ENCODE data around the gene AQP3. TPM values are rescaled to one million over a fixed set of nuclear protein-coding genes. Genes with fewer than 3 reads are reported as not detected.
"Not testable (repeated sequence)": the region's sequence is repeated elsewhere in the genome, so short reads cannot be mapped to it uniquely, and the experiment has no call there.

Gene AQP3
- total RNA-seq, 2 experiments from 2014 or later, result 99.8 to 106 TPM

DNA sequence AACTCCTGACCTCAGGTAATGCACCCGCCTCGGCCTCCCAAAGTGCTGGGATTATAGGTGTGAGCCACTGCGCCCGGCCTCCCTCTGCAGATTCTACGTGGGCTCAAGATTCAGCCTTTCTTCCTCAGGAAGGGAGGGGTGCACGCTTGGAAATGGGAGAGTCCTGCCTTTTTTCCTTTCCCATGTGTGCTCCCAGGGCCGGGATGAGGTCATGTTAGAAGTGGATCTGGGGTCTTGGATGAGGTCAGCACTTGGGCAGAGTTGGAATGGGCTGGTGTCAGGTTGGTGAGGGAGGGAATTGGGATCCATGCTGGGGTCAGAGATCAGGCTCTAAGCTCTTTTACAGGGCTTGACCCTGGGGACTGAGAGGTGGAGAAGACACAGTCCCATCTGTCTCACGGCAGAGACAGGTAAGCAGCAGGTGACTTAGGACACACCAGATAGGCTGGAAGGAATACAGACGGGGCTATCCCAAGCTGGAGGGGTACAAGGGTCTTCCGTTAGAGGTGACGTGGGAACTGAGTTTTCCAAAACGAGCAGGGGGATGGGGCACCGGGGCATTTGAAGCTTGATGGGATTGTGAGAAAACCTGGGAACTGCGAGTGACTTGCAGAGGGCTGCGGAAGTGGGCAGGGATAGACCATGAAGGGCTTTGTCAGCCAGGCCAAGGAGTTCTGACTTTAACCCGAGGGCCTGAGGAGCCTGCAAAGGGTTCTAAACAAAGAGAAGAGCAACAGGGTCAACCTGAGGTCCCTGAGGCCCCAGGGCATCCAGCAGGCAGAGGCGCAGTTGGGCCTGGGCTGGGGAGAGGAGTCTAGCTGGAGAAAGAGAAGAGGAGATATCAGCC is 43.2 kb downstream of the AQP3 start:
- POLR2A ChIA-PET, result interaction anchor here (0.9 to 3.4 kb wide), 7 partner anchors 11 to 69 kb away, joined by 3 to 24 read pairs (median 6); partner anchors contain the start of genes AQP3 and NOL6

DNA sequence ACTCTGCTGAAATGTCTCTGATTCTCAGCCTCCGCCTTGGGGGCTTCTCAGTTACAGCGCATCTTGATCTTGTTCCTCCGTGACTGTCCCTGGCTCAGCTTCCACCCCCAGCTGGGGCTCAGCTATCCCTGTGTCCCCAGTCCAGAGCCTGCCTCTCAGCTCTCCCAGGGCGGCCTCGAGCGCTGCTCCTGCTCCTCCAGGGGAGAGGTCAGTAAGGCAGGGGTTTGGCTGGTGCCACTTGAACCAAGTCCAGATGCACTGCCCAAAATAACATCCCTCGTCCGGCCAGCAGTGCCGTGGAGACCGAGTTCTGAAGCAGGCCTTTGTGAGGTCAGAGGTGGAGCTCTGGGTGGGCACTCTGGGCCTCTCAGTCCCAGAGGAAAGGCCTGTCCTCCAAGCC is 45.0 kb downstream of the AQP3 start, which contains the start of gene AQP7:
Gene AQP7, minus strand, starts transcription at position 198 of the 400 bp plus-strand sequence. CDS start 1,306 bp downstream, outside the sequence.
- intact Hi-C loops (cut with DNase I, micrococcal nuclease), result loop anchor here (2.0 to 5.0 kb wide), 3 partner anchors 72 to 220 kb away; no protein-coding TSS in a partner anchor
- ATAC-seq (ENCODE audit: poor library complexity); H3K27ac ChIP-seq (ENCODE audit: low read depth in 1 of 2, low read length in 2 of 2); H3K27me3 ChIP-seq (ENCODE audit: control insufficient read depth in 1 of 2, insufficient read depth in 2 of 2, low read length in 2 of 2); H3K36me3 Mint-ChIP-seq (ENCODE audit: low read depth); DNase-seq; H3K36me3 ChIP-seq (ENCODE audit: insufficient read depth, low read length); H3K9me3 Mint-ChIP-seq; H3K27ac Mint-ChIP-seq; H3K4me1 Mint-ChIP-seq (ENCODE audit: low read depth); H3K4me3 Mint-ChIP-seq; H3K4me3 ChIP-seq (ENCODE audit: low read length); H3K9me3 ChIP-seq (ENCODE audit: control insufficient read depth in 1 of 2, insufficient read depth in 1 of 2, low read length in 2 of 2); H3K27me3 Mint-ChIP-seq: not testable (repeated sequence)
- POLR2A ChIA-PET, result interaction anchor here (1.6 kb wide), 1 partner anchor 64 kb away, joined by 11 read pairs; no protein-coding TSS in a partner anchor
- peaks cover 14% of the 10 kb centered on the region for H3K4me1 ChIP-seq (ENCODE audit: insufficient read depth, low read length)
- CTCF ChIA-PET, result interaction anchor here (1.4 to 2.2 kb wide), 2 partner anchors 12 to 57 kb away, joined by 3 to 25 read pairs; no protein-coding TSS in a partner anchor

More for the DNA sequence above, 43.2 kb downstream of the AQP3 start:
- Mint-ChIP-seq H3K4me3 (no peak overlapping the region), H3K4me1 (ENCODE audit: low read depth) (peaks cover 6% of the 10 kb centered on the region), H3K27me3 (no peaks in the 10 kb centered on the region), H3K36me3 (ENCODE audit: low read depth) (no peaks in the 10 kb centered on the region), H3K9me3 (no peaks in the 10 kb centered on the region), H3K27ac (peak overlapping the region; percentile 45)
- TF ChIP-seq, protein P1, sequence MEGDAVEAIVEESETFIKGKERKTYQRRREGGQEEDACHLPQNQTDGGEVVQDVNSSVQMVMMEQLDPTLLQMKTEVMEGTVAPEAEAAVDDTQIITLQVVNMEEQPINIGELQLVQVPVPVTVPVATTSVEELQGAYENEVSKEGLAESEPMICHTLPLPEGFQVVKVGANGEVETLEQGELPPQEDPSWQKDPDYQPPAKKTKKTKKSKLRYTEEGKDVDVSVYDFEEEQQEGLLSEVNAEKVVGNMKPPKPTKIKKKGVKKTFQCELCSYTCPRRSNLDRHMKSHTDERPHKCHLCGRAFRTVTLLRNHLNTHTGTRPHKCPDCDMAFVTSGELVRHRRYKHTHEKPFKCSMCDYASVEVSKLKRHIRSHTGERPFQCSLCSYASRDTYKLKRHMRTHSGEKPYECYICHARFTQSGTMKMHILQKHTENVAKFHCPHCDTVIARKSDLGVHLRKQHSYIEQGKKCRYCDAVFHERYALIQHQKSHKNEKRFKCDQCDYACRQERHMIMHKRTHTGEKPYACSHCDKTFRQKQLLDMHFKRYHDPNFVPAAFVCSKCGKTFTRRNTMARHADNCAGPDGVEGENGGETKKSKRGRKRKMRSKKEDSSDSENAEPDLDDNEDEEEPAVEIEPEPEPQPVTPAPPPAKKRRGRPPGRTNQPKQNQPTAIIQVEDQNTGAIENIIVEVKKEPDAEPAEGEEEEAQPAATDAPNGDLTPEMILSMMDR (IDR thresholded peaks at IDR 0.05), result no peak
- H3K4me1 ChIP-seq (ENCODE audit: insufficient read depth, low read length), result peaks cover 14% of the 10 kb centered on the region
- H3K27me3 ChIP-seq (ENCODE audit: control insufficient read depth in 1 of 2, insufficient read depth in 2 of 2, low read length in 2 of 2), result no peaks in the 10 kb centered on the region
- no peaks in the 10 kb centered on the region for H3K36me3 ChIP-seq (ENCODE audit: insufficient read depth, low read length)
- ATAC-seq (ENCODE audit: poor library complexity) (no peak), DNase-seq (no peak)
- H3K9me3 ChIP-seq (ENCODE audit: control insufficient read depth in 1 of 2, insufficient read depth in 1 of 2, low read length in 2 of 2), result no peaks in the 10 kb centered on the region
- CTCF ChIA-PET, result interaction anchor here (0.9 to 3.4 kb wide), 10 partner anchors 10 to 113 kb away, joined by 3 to 36 read pairs (median 4); partner anchors contain the start of genes AQP3 and NOL6
- H3K27ac ChIP-seq (ENCODE audit: low read depth in 1 of 2, low read length in 2 of 2), result no peak overlapping the region
- H3K4me3 ChIP-seq (ENCODE audit: low read length), result no peak overlapping the region
- intact Hi-C loops (cut with DNase I, micrococcal nuclease), result loop anchor here (1.0 to 5.0 kb wide), 5 partner anchors 11 to 218 kb away; no protein-coding TSS in a partner anchor

DNA sequence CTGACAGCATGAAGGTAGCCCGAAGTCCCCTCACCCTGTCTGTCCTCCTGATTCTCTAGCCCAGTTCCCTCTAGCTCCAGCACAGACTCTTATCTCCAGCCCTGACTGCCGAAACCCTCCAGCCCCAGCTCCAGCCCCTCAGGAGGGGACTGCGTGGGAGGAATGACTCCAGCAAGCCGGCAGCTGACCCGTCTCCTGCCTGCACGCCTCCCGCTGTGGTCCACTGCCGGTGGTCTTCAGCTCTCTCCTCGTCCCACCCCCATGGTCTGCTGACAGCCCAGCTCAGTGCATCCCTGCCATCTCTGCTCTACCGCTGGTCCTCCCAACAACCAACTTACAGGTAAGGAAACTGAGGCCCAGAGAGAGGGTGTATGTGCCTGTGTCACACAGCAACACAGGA is 45.6 kb downstream of the AQP3 start:
- H3K27ac ChIP-seq (ENCODE audit: low read depth in 1 of 2, low read length in 2 of 2); H3K4me1 Mint-ChIP-seq (ENCODE audit: low read depth); H3K27me3 ChIP-seq (ENCODE audit: control insufficient read depth in 1 of 2, insufficient read depth in 2 of 2, low read length in 2 of 2); H3K4me3 ChIP-seq (ENCODE audit: low read length); ATAC-seq (ENCODE audit: poor library complexity); H3K9me3 ChIP-seq (ENCODE audit: control insufficient read depth in 1 of 2, insufficient read depth in 1 of 2, low read length in 2 of 2); H3K9me3 Mint-ChIP-seq; H3K36me3 ChIP-seq (ENCODE audit: insufficient read depth, low read length); DNase-seq; H3K4me3 Mint-ChIP-seq; POLR2A ChIA-PET; H3K27me3 Mint-ChIP-seq; CTCF ChIA-PET; H3K36me3 Mint-ChIP-seq (ENCODE audit: low read depth); H3K27ac Mint-ChIP-seq: not testable (repeated sequence)
- intact Hi-C loops (cut with DNase I, micrococcal nuclease), result loop anchor here (2.0 to 5.0 kb wide), 3 partner anchors 73 to 220 kb away; no protein-coding TSS in a partner anchor
- peaks cover 14% of the 10 kb centered on the region for H3K4me1 ChIP-seq (ENCODE audit: insufficient read depth, low read length)

DNA sequence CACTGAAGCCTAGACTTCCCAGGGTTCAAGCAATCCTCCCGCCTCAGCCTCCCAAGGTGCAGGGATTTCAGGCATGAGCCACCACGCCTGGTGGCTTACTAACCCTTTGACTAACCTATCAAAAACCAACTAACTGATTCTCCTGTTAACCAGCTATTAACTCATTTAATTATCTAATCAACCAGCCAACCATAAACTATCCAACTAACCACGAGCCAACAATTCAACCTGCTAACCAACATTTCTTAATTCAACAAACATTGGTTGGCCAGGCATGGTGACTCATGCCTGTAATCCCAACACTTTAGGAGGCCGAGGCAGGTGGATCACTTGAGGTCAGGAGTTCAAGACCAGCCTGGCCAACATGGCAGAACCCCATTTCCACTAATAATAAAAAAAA is 48.3 kb downstream of the AQP3 start:
- intact Hi-C loops (cut with DNase I, micrococcal nuclease); H3K27me3 Mint-ChIP-seq; H3K27me3 ChIP-seq (ENCODE audit: control insufficient read depth in 1 of 2, insufficient read depth in 2 of 2, low read length in 2 of 2); H3K4me3 ChIP-seq (ENCODE audit: low read length); H3K4me3 Mint-ChIP-seq; H3K36me3 ChIP-seq (ENCODE audit: insufficient read depth, low read length); H3K9me3 ChIP-seq (ENCODE audit: control insufficient read depth in 1 of 2, insufficient read depth in 1 of 2, low read length in 2 of 2); H3K36me3 Mint-ChIP-seq (ENCODE audit: low read depth); DNase-seq; ATAC-seq (ENCODE audit: poor library complexity); H3K4me1 Mint-ChIP-seq (ENCODE audit: low read depth); H3K27ac ChIP-seq (ENCODE audit: low read depth in 1 of 2, low read length in 2 of 2); POLR2A ChIA-PET; H3K27ac Mint-ChIP-seq; CTCF ChIA-PET; H3K9me3 Mint-ChIP-seq; H3K4me1 ChIP-seq (ENCODE audit: insufficient read depth, low read length): not testable (repeated sequence)

DNA sequence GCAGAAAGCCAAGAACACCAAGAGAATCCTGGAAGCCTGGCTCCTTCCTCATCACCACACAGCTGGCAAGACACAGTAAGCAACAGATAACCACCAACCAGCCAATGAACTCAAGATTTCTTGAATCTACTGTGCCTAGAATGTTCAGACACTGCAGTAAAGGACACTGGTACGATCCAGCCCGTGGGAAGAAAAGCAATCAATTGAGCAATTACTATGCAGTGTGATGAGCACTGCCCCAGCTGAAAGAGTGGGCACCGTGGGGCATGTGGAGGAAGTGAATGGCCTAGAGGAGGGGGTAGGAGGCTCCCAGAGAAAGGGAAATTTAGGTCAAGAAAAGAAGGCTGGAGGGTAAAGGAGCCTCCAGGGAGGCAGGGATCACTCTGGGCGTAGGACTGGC is 49.6 kb downstream of the AQP3 start:
- H3K4me1 Mint-ChIP-seq (ENCODE audit: low read depth), result not testable (repeated sequence)

DNA sequence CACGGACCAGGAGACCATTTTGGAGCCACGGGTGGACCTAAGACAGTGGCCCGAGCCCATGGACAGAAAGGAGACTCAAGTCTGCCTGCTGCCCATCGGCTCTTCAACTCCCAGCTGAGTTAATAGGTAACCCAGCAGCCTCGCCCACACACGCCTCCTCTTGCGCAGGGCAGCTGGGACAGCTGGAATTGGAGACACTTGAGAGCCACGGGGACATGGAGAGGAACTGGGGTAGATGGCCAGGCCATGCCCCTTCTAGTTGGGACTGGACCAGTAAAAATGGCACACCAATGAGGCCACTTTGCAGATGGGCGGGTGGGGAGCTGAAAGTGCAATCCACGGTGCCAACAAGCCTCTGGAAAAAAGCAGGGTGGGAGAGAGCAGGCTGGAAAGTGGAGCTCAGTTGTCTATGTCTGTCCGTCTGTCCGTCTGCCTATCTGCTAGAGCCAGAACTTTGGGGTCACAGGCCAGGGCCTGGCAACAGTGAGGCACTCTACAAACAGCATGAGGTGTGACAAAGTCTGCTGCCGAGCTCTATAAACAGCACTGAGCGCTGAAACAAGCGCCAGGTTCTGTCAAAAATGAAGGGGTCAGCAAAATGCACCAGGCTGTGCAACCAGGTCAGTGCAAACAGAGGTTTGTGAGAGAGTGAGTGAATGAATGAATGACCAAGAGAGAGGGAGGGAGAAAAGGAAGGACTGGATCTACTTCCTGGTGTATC is 52.1 kb downstream of the AQP3 start:
- H3K27ac Mint-ChIP-seq; H3K4me1 Mint-ChIP-seq (ENCODE audit: low read depth); CTCF ChIA-PET; H3K27ac ChIP-seq (ENCODE audit: low read depth in 1 of 2, low read length in 2 of 2); POLR2A ChIA-PET; H3K27me3 Mint-ChIP-seq; H3K4me1 ChIP-seq (ENCODE audit: insufficient read depth, low read length); H3K36me3 Mint-ChIP-seq (ENCODE audit: low read depth); ATAC-seq (ENCODE audit: poor library complexity); H3K9me3 Mint-ChIP-seq; H3K36me3 ChIP-seq (ENCODE audit: insufficient read depth, low read length); H3K27me3 ChIP-seq (ENCODE audit: control insufficient read depth in 1 of 2, insufficient read depth in 2 of 2, low read length in 2 of 2); H3K4me3 Mint-ChIP-seq; intact Hi-C loops (cut with DNase I, micrococcal nuclease); H3K9me3 ChIP-seq (ENCODE audit: control insufficient read depth in 1 of 2, insufficient read depth in 1 of 2, low read length in 2 of 2); DNase-seq; H3K4me3 ChIP-seq (ENCODE audit: low read length): not testable (repeated sequence)

More for the DNA sequence above, 49.6 kb downstream of the AQP3 start:
- H3K27me3 Mint-ChIP-seq; POLR2A ChIA-PET; H3K4me3 Mint-ChIP-seq; H3K4me1 ChIP-seq (ENCODE audit: insufficient read depth, low read length); H3K9me3 Mint-ChIP-seq; H3K27me3 ChIP-seq (ENCODE audit: control insufficient read depth in 1 of 2, insufficient read depth in 2 of 2, low read length in 2 of 2); H3K27ac ChIP-seq (ENCODE audit: low read depth in 1 of 2, low read length in 2 of 2); H3K36me3 ChIP-seq (ENCODE audit: insufficient read depth, low read length); DNase-seq; H3K9me3 ChIP-seq (ENCODE audit: control insufficient read depth in 1 of 2, insufficient read depth in 1 of 2, low read length in 2 of 2); intact Hi-C loops (cut with DNase I, micrococcal nuclease); ATAC-seq (ENCODE audit: poor library complexity); H3K4me3 ChIP-seq (ENCODE audit: low read length); CTCF ChIA-PET; H3K27ac Mint-ChIP-seq; H3K36me3 Mint-ChIP-seq (ENCODE audit: low read depth): not testable (repeated sequence)
